ENCODE data around the gene ZNF367.
"Not testable (repeated sequence)": the region's sequence is repeated elsewhere in the genome, so short reads cannot be mapped to it uniquely, and the experiment has no call there.

ZNF367 gene

GRCh38 chr9:96398582-96399324 lies 19.4 kb downstream of the ZNF367 start:
- no peak for DNase-seq

DNA sequence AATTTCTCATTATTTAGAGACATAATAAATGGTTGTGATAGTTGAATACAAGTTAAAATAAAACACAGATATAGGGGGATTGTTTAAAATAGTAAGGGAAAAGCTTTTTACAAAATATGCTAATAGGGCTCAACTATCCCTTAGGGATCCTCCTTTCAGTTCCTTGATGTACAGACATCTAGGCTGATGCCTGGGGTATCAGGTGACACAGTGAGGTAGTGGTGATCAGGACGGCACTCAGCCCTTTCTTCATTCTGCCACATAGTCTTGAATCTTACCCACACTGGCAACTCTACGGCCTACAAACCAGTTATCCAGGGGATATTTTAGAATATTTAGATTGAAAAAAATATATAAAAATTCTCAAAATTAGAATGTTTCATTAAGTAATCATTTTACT lies 22.2 kb downstream of the ZNF367 start:
- no peak for DNase-seq

DNA sequence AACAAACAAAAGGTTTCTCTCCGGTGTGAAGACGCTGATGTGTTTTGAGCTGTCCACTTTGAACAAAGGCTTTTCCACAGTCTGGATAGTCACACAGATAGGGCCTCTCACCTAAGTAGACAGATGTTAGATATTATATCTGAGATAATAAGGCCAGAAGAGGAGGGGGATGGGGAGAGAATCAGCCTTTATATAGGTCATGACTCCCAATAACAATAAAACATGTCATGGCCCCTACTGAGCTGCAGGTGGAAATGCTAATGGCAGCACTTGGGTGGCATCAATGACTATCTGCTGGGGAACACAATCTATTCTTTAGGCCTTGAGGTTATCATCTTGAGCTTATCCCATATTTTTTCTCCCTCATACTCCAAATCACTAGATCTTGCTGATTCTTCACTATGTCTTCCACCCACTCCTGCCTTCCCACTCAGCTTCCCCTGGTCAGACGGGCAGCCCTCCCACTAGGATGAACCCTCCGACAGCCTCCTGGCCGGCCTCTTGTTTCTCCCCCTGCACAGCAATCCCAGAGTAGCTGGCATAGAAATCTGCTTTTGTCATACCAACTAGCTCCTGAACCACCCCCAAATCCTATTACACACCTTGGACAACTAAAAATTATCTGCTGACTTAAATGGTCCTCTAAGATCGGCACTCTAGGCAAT lies 23.2 kb downstream of the ZNF367 start:
- DNase-seq = no peak

DNA sequence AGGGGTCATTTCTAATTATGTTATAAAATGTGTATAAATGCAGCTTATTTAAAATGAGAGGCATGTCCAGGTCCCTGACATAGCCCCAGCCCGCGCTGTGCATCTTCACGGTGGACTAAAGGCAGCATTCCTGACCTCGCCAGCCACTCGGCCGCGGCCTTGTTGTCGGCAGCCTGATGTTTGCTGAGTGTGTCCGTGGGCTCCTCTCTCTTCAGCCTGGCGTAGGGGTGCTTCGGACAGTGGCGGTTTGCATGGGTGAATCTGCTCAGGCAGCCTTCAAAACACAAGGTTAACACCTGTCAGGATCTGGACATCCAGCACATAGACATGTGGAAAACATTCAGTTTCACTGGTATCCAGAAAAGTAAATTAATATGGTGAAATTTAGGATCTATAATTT lies 25.9 kb downstream of the ZNF367 start:
- DNase-seq = no peak

DNA sequence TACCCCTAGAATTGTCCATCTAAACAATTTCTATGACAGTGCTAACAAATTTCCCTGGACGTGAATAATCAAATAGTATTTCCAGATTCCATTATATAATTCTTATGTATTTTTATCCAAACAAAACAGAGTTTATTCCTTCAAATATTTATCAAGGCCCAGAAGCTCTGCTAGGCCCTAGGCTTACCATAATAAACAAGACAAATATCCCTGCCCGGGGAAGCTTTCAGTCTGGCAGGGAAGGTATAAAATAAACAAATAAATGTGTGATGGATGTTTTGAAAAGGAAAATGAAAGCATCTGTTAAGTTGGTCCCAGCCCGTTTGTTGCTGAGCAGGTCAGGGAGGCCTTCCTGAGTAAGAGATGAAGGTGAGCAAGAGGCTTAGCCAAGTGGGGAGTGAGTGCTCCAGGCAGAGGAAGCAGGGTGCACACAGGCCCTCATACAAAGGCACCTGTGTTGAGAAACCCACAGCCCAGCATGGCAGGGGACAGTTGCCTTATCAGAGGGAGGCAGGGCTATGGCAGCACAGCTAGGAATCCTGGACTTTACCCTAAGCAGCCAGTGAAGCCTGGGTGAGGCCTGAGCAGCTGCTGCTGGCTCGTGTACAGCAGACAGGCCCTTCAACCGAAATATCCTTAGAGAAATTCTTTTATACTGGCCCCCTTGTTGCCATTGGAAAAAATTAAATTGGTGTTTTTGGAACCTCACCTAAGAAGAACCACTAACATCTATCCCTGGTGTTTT lies 27.0 kb downstream of the ZNF367 start:
- DNase-seq = no peak

- no peak for DNase-seq
These were observed 30.0 kb downstream of the ZNF367 start for GRCh38 chr9:96388144-96388543.

GRCh38 chr9:96386157-96386556 lies 32.0 kb downstream of the ZNF367 start:
- DNase-seq = no peak

GRCh38 chr9:96383165-96383942 lies 34.8 kb downstream of the ZNF367 start, which contains the start of gene SLC35D2:
SLC35D2 (minus strand) TSS chr9:96383711; CDS start chr9:96383634, 77 bp downstream.
- DNase-seq = no peak

DNA sequence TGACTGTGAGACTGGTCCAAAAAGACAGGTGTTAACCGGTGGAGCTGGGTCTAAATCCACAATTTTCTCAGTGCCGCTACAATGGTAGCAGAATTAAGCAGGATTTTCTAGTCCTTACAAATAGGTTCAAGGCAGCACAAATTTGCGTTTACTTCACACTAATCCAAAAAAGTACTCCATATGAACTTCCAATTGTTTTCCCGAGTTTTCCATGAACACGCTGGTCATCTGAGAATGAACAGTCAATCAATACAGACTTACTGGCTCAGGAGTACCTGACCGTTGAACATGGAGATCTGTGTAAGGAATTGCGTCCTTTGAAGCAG lies 35.4 kb downstream of the ZNF367 start:
- no peak for DNase-seq

- no peak for DNase-seq
These were observed 36.0 kb downstream of the ZNF367 start for GRCh38 chr9:96382175-96382574.

DNA sequence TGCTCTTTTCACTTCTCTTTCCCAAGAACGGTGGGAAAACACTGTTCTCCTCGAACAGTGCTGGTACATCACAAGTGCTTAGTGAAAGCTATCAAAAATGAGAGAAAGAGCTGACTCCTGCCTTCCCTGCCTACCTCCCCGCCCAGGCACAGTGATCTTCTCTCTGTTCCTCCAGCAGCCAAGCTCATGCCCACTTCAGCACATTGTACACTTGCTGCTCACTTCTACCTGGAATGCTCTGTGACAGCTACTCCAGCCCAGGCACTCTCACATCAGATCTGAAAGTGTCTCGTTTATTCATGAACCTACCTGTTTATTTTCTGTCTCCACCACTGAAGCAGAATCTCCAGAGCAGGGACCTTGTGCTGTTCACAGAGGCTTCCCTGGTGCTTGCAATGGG lies 36.5 kb downstream of the ZNF367 start:
- DNase-seq = no peak

DNA sequence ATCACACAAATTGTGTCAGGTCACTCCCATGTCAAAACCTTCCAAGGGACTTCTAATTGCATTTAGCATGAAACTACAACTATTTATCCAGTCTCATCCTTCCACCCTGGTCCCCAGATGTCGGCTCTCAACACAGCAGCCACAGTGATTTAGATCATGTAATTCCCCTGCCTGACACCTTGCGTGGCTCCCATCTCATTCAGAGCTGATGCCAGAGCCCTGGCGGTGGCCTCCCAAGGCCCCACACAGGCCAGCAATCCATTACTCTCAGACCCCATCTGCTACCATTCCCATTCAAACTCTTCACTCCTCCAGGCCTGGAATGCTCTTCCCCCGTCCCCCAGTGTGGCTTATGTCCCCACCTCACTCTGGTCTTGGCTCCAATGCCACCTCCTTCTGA lies 37.0 kb downstream of the ZNF367 start:
- DNase-seq = no peak

- DNase-seq = no peak
These were observed 38.7 kb downstream of the ZNF367 start for GRCh38 chr9:96379461-96379860.

GRCh38 chr9:96378187-96378586 lies 40.0 kb downstream of the ZNF367 start:
- no peak for DNase-seq

GRCh38 chr9:96376891-96377874 lies 41.0 kb downstream of the ZNF367 start:
- DNase-seq = no peak

- not testable (repeated sequence) for DNase-seq
These were observed 42.7 kb downstream of the ZNF367 start for GRCh38 chr9:96375507-96375906.

GRCh38 chr9:96367943-96368342 lies 50.2 kb downstream of the ZNF367 start:
- no peak for DNase-seq

DNA sequence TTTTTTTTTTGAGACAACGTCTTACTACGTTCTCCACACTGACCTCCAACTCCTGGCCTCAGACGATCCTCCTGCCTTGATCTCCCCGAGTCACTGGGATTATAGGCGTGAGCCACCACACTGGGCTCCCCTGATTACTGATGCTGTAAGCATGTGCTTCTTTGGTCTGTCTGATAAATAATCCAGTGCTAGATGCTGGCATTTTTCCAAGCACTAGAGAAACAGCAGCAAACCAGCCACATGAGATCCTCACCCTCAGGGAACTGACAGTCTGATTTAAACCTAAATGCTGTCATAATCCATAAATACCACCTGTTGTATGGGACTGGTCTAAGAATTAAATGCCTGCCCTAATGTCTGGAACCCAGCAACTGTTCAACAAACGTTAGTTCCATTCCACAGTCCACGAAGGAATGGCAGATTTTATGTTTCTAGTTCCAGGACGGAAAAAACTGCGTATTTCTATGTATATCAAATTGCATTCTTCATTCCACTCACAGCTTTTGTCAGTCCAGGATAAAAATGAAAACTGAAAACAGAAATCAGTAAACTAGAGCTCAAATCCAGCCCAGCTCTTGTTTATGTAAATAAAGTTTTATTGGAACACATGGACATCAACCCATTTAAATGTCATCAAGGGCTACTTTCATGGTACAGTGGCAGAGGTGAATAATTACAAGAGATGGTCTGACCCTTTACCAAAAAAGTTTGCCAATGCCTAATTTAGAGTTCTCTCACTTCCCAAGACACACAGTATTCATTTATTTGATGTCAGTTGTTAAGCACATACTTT lies 54.8 kb downstream of the ZNF367 start:
- no peak for DNase-seq

GRCh38 chr9:96362119-96362518 lies 56.1 kb downstream of the ZNF367 start:
- not testable (repeated sequence) for DNase-seq

DNA sequence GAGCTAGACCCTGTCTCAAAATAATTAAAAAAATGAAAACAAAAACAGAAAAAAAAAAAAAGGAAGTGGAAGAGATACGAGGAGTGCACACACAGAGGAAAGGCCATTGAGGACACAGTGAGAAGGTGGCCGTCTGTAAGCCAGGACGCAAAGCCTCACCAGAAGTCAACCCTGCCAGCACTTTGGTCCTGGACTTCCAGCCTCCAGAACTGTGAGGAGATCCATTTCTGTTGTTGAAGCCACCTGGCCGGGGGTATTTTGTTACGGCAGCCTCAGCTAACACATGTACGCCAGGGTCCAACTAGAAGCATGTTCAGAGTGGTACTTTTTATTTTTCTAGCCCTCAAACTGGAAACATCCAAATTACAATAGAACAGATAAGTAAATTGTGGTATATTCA lies 56.5 kb downstream of the ZNF367 start:
- DNase-seq = no peak

DNA sequence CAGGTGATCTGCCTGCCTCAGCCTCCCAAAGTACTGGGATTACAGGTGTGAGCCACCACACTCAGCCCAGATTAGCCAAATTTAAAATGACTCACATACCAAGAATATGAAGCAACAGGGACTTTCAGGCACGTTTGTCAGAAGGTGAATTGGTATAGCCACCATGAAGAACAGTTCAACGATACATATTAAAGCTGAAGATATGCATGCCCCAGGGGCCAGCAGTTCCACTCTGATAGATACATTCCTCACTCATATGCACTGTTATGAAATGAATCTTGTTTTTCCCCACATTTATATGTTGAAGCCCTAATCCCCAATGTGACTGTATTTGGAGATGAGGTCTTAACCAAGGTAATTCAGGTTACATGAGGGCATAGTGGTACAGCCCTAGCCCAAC lies 57.2 kb downstream of the ZNF367 start:
- no peak for DNase-seq
